Esophagus muscularis mucosa (tissue), 4 donors: ENCODE results near the gene MMRN2.

ENCODE experiments used
- CTCF ChIP-seq, 3 experiments: fragments of 200-600 bp in 2 of 3; fragments of 450-650 bp in 1 of 3; sonication (generic) in 2 of 3; IDR thresholded peaks; one replicate each; pipeline ENCODE4 v1.5.1; 2017 to 2019; ENCODE audit warnings: antibody characterized with exemption in 3 of 3, mild to moderate bottlenecking in 2 of 3, moderate library complexity in 1 of 3
- EP300 ChIP-seq: sonication (generic); formaldehyde crosslinking; IDR thresholded peaks from one replicate; pipeline ENCODE4 v1.6.1; 2017; ENCODE audit warnings: antibody characterized with exemption
- POLR2AphosphoS5 ChIP-seq, 2 donors: sonication (generic); formaldehyde crosslinking; IDR thresholded peaks; one replicate each; pipeline ENCODE4 v1.6.1; 2017; ENCODE audit warnings: antibody characterized with exemption in 2 of 2

DNA sequence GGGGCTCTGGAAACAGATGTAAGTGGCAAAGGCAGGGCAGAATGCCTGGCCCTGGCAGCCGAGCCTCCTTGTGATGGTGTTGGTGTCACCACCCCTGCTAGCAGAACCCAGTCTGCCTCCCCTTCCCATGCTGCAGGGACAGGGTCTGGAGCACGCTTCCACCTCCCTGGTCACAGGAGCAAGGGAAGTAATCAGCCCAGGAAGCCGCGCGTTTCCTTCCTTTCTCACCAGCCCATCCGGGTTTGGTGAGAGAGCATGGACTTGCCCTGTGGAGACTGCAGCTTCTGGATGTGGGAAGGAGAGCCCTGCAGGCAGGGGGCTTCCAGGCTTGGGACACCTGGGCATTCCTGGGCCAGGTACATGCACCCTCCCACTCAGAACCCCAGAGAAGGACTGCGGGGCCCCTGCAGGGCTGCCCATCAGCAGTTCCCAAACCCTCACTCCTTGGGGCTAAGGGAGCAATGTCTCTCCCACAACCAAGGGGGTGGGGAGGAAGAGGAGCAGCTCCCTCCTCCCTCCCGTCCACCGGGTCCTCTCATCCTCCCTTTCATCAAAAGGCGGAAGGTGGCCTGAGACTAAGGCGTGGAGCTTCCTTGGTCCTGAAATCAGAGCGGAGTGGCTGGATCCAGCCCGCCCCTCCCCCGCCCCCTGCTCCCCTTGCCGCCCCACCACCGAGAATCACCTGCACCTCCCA is 1.8 kb downstream of the MMRN2 start:
- TF ChIP-seq CTCF (IDR thresholded peaks at IDR 0.05) (no peak), POLR2AphosphoS5 (IDR thresholded peaks at IDR 0.05) (peak; percentile 43 to 63), EP300 (no peak)
